GM18526 (cell line): Measurements from ENCODE around the gene MRM2.

ENCODE experiments used
- POLR2A ChIP-seq: IDR thresholded peaks from 3 replicates; pipeline ENCODE4 v1.6.1; 2011; ENCODE audit not compliant: insufficient read length; ENCODE audit errors: extremely low read depth

Gene MRM2

GRCh38 chr7:2241580-2242540 is at the start of gene MRM2, which contains the start of gene NUDT1:
Gene MRM2 (minus strand): TSS chr7:2242205. CDS start chr7:2242169, 36 bp downstream.
Gene NUDT1 (plus strand): TSS chr7:2242226. CDS start chr7:2244575, 2,349 bp downstream.
- peak; percentile 96 for TF ChIP-seq POLR2A

GRCh38 chr7:2290877-2291276 is 48.9 kb upstream of the MRM2 start:
- no peak for TF ChIP-seq POLR2A

- TF ChIP-seq POLR2A: no peak
Measured at GRCh38 chr7:2289621-2290020, 47.6 kb upstream of the MRM2 start.

- TF ChIP-seq POLR2A: no peak
Measured at GRCh38 chr7:2289111-2289586, 47.1 kb upstream of the MRM2 start.

- no peak for TF ChIP-seq POLR2A
Measured at GRCh38 chr7:2288503-2288902, 46.5 kb upstream of the MRM2 start.

- TF ChIP-seq POLR2A: no peak
Measured at GRCh38 chr7:2287745-2288144, 45.7 kb upstream of the MRM2 start.

GRCh38 chr7:2283074-2283473 is 41.1 kb upstream of the MRM2 start:
- TF ChIP-seq POLR2A: no peak

- TF ChIP-seq POLR2A: no peak
Measured at GRCh38 chr7:2282185-2282751, 40.3 kb upstream of the MRM2 start.

GRCh38 chr7:2281541-2281940 is 39.5 kb upstream of the MRM2 start:
- no peak for TF ChIP-seq POLR2A

GRCh38 chr7:2280424-2280823 is 38.4 kb upstream of the MRM2 start:
- no peak for TF ChIP-seq POLR2A

- TF ChIP-seq POLR2A: no peak
Measured at GRCh38 chr7:2279896-2280295, 37.9 kb upstream of the MRM2 start.

- no peak for TF ChIP-seq POLR2A
Measured at GRCh38 chr7:2278026-2278425, 36.0 kb upstream of the MRM2 start.

GRCh38 chr7:2276107-2276506 is 34.1 kb upstream of the MRM2 start:
- TF ChIP-seq POLR2A: no peak

- TF ChIP-seq POLR2A: no peak
Measured at GRCh38 chr7:2275101-2275500, 33.1 kb upstream of the MRM2 start.

- TF ChIP-seq POLR2A: no peak
Measured at GRCh38 chr7:2274666-2275065, 32.7 kb upstream of the MRM2 start.

GRCh38 chr7:2273866-2274265 is 31.9 kb upstream of the MRM2 start:
- no peak for TF ChIP-seq POLR2A
